HFFc6 (cell line): ENCODE data around the gene WDR90. TPM values are rescaled to one million over a fixed set of nuclear protein-coding genes. Genes with fewer than 3 reads are reported as not detected.

Experiments
- DNase-seq: peaks from one replicate; pipeline ENCODE4 v3.0.0-alpha.2; 2018
- H3K27ac Mint-ChIP-seq: 2 replicates; pipeline ENCODE4 v1.8.0; 2020; ENCODE audit warnings: mild to moderate bottlenecking, mixed read lengths
- H3K27me3 Mint-ChIP-seq: 2 replicates; pipeline ENCODE4 v1.8.0; 2021; ENCODE audit warnings: mild to moderate bottlenecking, moderate library complexity, mixed read lengths; ENCODE audit not compliant: insufficient read depth
- H3K36me3 Mint-ChIP-seq: 2 replicates; pipeline ENCODE4 v1.8.0; 2021; ENCODE audit warnings: low read depth, mixed read lengths
- H3K4me1 Mint-ChIP-seq: 2 replicates; pipeline ENCODE4 v1.8.0; 2020; ENCODE audit warnings: low read depth, mixed read lengths
- H3K4me3 Mint-ChIP-seq: 2 replicates; pipeline ENCODE4 v1.8.0; 2020; ENCODE audit warnings: mild to moderate bottlenecking, moderate library complexity, mixed read lengths
- H3K9me3 Mint-ChIP-seq: 2 replicates; pipeline ENCODE4 v1.8.0; 2020; ENCODE audit warnings: mild to moderate bottlenecking, mixed read lengths
- CTCF ChIP-seq: fragments of 200-600 bp; sonication (generic); IDR thresholded peaks from 2 replicates; pipeline ENCODE4 v1.5.0; 2021; ENCODE audit warnings: antibody characterized with exemption, mild to moderate bottlenecking
- total RNA-seq, 6 experiments: library from RNA; stranded (reverse); fragmentation: NEBNext Ultra II Directional; extraction: Animal tissue kit (Norgen Biotek cat#: 25700); gene quantifications; 2 replicates in 1 of 6; 3 replicates in 5 of 6; pipeline ENCODE4 v1.2.3, GENCODE V29; 2021

Gene WDR90
- total RNA-seq, 6 experiments from 2014 or later, result 11.6 to 19.0 (median 17.7) TPM

GRCh38 chr16:624526-625070, 24.6 kb upstream of the WDR90 start:
- Mint-ChIP-seq H3K27ac (peak overlapping the region; percentile 65; the same call in 1 of the 2 replicates), H3K4me3 (no peak overlapping the region)
- no peak for DNase-seq

GRCh38 chr16:625117-625976, 23.8 kb upstream of the WDR90 start:
- no peak for TF ChIP-seq CTCF
- Mint-ChIP-seq H3K4me1 (peaks cover 43% of the 10 kb centered on the region), H3K27ac (peak overlapping the region; percentile 11; the same call in 1 of the 2 replicates), H3K9me3 (no peaks in the 10 kb centered on the region), H3K27me3 (peaks cover 1% of the 10 kb centered on the region), H3K4me3 (no peak overlapping the region), H3K36me3 (peaks cover 6% of the 10 kb centered on the region; the same call in 1 of the 2 replicates)
- DNase-seq, result no peak

More at GRCh38 chr16:624526-625070, 24.6 kb upstream of the WDR90 start:
- peaks cover 43% of the 10 kb centered on the region for H3K4me1 Mint-ChIP-seq
- H3K36me3 Mint-ChIP-seq, result peaks cover 6% of the 10 kb centered on the region; the same call in 1 of the 2 replicates
- peaks cover 1% of the 10 kb centered on the region for H3K27me3 Mint-ChIP-seq
- no peaks in the 10 kb centered on the region for H3K9me3 Mint-ChIP-seq
- no peak for TF ChIP-seq CTCF

GRCh38 chr16:625977-626765, 23.0 kb upstream of the WDR90 start:
- peak overlapping the region; percentile 99 for H3K27ac Mint-ChIP-seq
- peaks cover 6% of the 10 kb centered on the region; the same call in 1 of the 2 replicates for H3K36me3 Mint-ChIP-seq
- peaks cover 43% of the 10 kb centered on the region for H3K4me1 Mint-ChIP-seq
- H3K4me3 Mint-ChIP-seq, result peak overlapping the region; percentile 72
- DNase-seq, result no peak
- no peak for TF ChIP-seq CTCF
- H3K9me3 Mint-ChIP-seq, result no peaks in the 10 kb centered on the region
- peaks cover 1% of the 10 kb centered on the region for H3K27me3 Mint-ChIP-seq

- H3K4me3 Mint-ChIP-seq, result peak overlapping the region; percentile 72
- peak; percentile 96 for DNase-seq
- peaks cover 1% of the 10 kb centered on the region for H3K27me3 Mint-ChIP-seq
- H3K4me1 Mint-ChIP-seq, result peaks cover 36% of the 10 kb centered on the region
- peak overlapping the region; percentile 99 for H3K27ac Mint-ChIP-seq
- no peaks in the 10 kb centered on the region for H3K9me3 Mint-ChIP-seq
- H3K36me3 Mint-ChIP-seq, result peaks cover 6% of the 10 kb centered on the region; the same call in 1 of the 2 replicates
- no peak for TF ChIP-seq CTCF
These were observed 22.2 kb upstream of the WDR90 start for GRCh38 chr16:626787-627453.
